ENCODE data around the gene DNPEP.

DNPEP gene

GRCh38 chr2:219362072-219362471 is 25.6 kb downstream of the DNPEP start:
- Mint-ChIP-seq H3K4me3 (no peak overlapping the region), H3K4me1 (peaks cover 9% of the 10 kb centered on the region), H3K9me3 (no peaks in the 10 kb centered on the region), H3K27me3 (peaks cover 34% of the 10 kb centered on the region), H3K27ac (no peak overlapping the region)
- DNase-seq (no peak), ATAC-seq (no peak)

- Mint-ChIP-seq H3K4me3 (peak overlapping the region; percentile 31 to 65), H3K27me3 (peaks cover 67% of the 10 kb centered on the region), H3K4me1 (peaks cover 9% of the 10 kb centered on the region), H3K9me3 (no peaks in the 10 kb centered on the region), H3K27ac (no peak overlapping the region)
- DNase-seq (peak in 1 of 2 donors; percentile 18), ATAC-seq (peak; percentile 75)
Measured at GRCh38 chr2:219358170-219359075, 29.3 kb downstream of the DNPEP start.

GRCh38 chr2:219356834-219357233 is 30.9 kb downstream of the DNPEP start:
- no peak overlapping the region for H3K4me3 Mint-ChIP-seq
- no peak for DNase-seq

GRCh38 chr2:219354582-219354981 is 33.1 kb downstream of the DNPEP start:
- H3K4me3 Mint-ChIP-seq: no peak overlapping the region
- ATAC-seq: no peak
- peaks cover 59% of the 10 kb centered on the region for H3K27me3 Mint-ChIP-seq
- no peak overlapping the region for H3K27ac Mint-ChIP-seq
- H3K4me1 Mint-ChIP-seq: peaks cover 5% of the 10 kb centered on the region
- no peak for DNase-seq
- no peaks in the 10 kb centered on the region for H3K9me3 Mint-ChIP-seq

More at GRCh38 chr2:219356834-219357233, 30.9 kb downstream of the DNPEP start:
- H3K9me3 Mint-ChIP-seq: no peaks in the 10 kb centered on the region
- peaks cover 69% of the 10 kb centered on the region for H3K27me3 Mint-ChIP-seq
- peaks cover 5% of the 10 kb centered on the region for H3K4me1 Mint-ChIP-seq
- H3K27ac Mint-ChIP-seq: no peak overlapping the region
- no peak for ATAC-seq

GRCh38 chr2:219353129-219353528 is 34.6 kb downstream of the DNPEP start:
- no peaks in the 10 kb centered on the region for H3K4me1 Mint-ChIP-seq
- H3K4me3 Mint-ChIP-seq: no peak overlapping the region
- ATAC-seq: no peak
- no peak for DNase-seq
- peaks cover 46% of the 10 kb centered on the region for H3K27me3 Mint-ChIP-seq
- H3K27ac Mint-ChIP-seq: no peak overlapping the region
- no peaks in the 10 kb centered on the region for H3K9me3 Mint-ChIP-seq

- H3K4me3 Mint-ChIP-seq: no peak overlapping the region
- no peak overlapping the region for H3K27ac Mint-ChIP-seq
- H3K27me3 Mint-ChIP-seq: peaks cover 46% of the 10 kb centered on the region
- DNase-seq (peak; percentile 58 to 72), ATAC-seq (peak; percentile 89)
- H3K4me1 Mint-ChIP-seq: no peaks in the 10 kb centered on the region
- H3K9me3 Mint-ChIP-seq: no peaks in the 10 kb centered on the region
Measured at GRCh38 chr2:219352448-219353023, 35.2 kb downstream of the DNPEP start.

GRCh38 chr2:219350710-219351221 is 36.9 kb downstream of the DNPEP start:
- no peaks in the 10 kb centered on the region for H3K4me1 Mint-ChIP-seq
- no peaks in the 10 kb centered on the region for H3K9me3 Mint-ChIP-seq
- peaks cover 43% of the 10 kb centered on the region for H3K27me3 Mint-ChIP-seq
- no peak for ATAC-seq
- H3K27ac Mint-ChIP-seq: no peak overlapping the region
- no peak for DNase-seq
- H3K4me3 Mint-ChIP-seq: no peak overlapping the region

- ATAC-seq: no peak
- Mint-ChIP-seq H3K27ac (no peak overlapping the region), H3K9me3 (no peaks in the 10 kb centered on the region), H3K4me3 (no peak overlapping the region), H3K4me1 (no peaks in the 10 kb centered on the region), H3K27me3 (peaks cover 43% of the 10 kb centered on the region)
- DNase-seq: no peak
Measured at GRCh38 chr2:219350215-219350614, 37.5 kb downstream of the DNPEP start.

- Mint-ChIP-seq H3K9me3 (no peaks in the 10 kb centered on the region), H3K4me1 (peaks cover 6% of the 10 kb centered on the region), H3K27me3 (peaks cover 45% of the 10 kb centered on the region), H3K27ac (peak overlapping the region in 1 of 2 donors; percentile 79), H3K4me3 (no peak overlapping the region)
- ATAC-seq (no peak), DNase-seq (no peak)
Measured at GRCh38 chr2:219344751-219345430, 42.8 kb downstream of the DNPEP start.

- H3K4me3 Mint-ChIP-seq: no peak overlapping the region
- peaks cover 9% of the 10 kb centered on the region for H3K4me1 Mint-ChIP-seq
- no peak for ATAC-seq
- no peak for DNase-seq
- H3K9me3 Mint-ChIP-seq: peaks cover 16 to 32% of the 10 kb centered on the region in 2 donors
- H3K27me3 Mint-ChIP-seq: peaks cover 89% of the 10 kb centered on the region
- no peak overlapping the region for H3K27ac Mint-ChIP-seq
Measured at GRCh38 chr2:219335373-219335786, 52.3 kb downstream of the DNPEP start.

GRCh38 chr2:219334076-219334475 is 53.6 kb downstream of the DNPEP start:
- H3K27ac Mint-ChIP-seq: no peak overlapping the region
- peaks cover 9% of the 10 kb centered on the region for H3K4me1 Mint-ChIP-seq
- H3K9me3 Mint-ChIP-seq: peaks cover 16 to 32% of the 10 kb centered on the region in 2 donors
- DNase-seq: no peak
- peaks cover 89% of the 10 kb centered on the region for H3K27me3 Mint-ChIP-seq
- no peak for ATAC-seq
- H3K4me3 Mint-ChIP-seq: no peak overlapping the region

- Mint-ChIP-seq H3K4me3 (no peak within 1 kb of the TSS), H3K27me3 (peaks cover 90% of the 10 kb centered on the region), H3K9me3 (peaks cover 16 to 32% of the 10 kb centered on the region in 2 donors), H3K27ac (no peak within 1 kb of the TSS), H3K4me1 (peaks cover 9% of the 10 kb centered on the region)
- no peak for ATAC-seq
- DNase-seq: no peak
Measured at GRCh38 chr2:219332542-219332941, 55.2 kb downstream of the DNPEP start, which contains the start of gene RESP18. Gene RESP18 (minus strand): TSS chr2:219332744.

GRCh38 chr2:219331560-219332213 is 56.0 kb downstream of the DNPEP start:
- peaks cover 16 to 31% of the 10 kb centered on the region in 2 donors for H3K9me3 Mint-ChIP-seq
- peaks cover 9% of the 10 kb centered on the region for H3K4me1 Mint-ChIP-seq
- ATAC-seq: no peak
- H3K27me3 Mint-ChIP-seq: peaks cover 97% of the 10 kb centered on the region
- DNase-seq: no peak
- no peak overlapping the region for H3K4me3 Mint-ChIP-seq
- H3K27ac Mint-ChIP-seq: no peak overlapping the region

- Mint-ChIP-seq H3K4me3 (no peak overlapping the region), H3K4me1 (peaks cover 9% of the 10 kb centered on the region), H3K9me3 (peaks cover 9 to 14% of the 10 kb centered on the region in 2 donors), H3K27ac (no peak overlapping the region), H3K27me3 (peaks cover 86% of the 10 kb centered on the region)
- DNase-seq (no peak), ATAC-seq (no peak)
Measured at GRCh38 chr2:219327719-219328118, 60.0 kb downstream of the DNPEP start.

GRCh38 chr2:219325657-219326315 is 61.9 kb downstream of the DNPEP start:
- peaks cover 11% of the 10 kb centered on the region for H3K4me1 Mint-ChIP-seq

More at GRCh38 chr2:219325657-219326315, 61.9 kb downstream of the DNPEP start:
- no peak overlapping the region for H3K4me3 Mint-ChIP-seq
- no peaks in the 10 kb centered on the region for H3K9me3 Mint-ChIP-seq
- DNase-seq (no peak), ATAC-seq (no peak)
- H3K27me3 Mint-ChIP-seq: peaks cover 81% of the 10 kb centered on the region
- no peak overlapping the region for H3K27ac Mint-ChIP-seq

Data from stimulated activated naive CD8-positive, alpha-beta T cell treated with anti-CD3 and anti-CD28 coated beads, Interleukin-15, amount 100 ng/mL, for 72 hours (primary cell).